Measurements from ENCODE around the gene TFF1. TPM values are rescaled to one million over a fixed set of nuclear protein-coding genes. Genes with fewer than 3 reads are reported as not detected.

Gene TFF1
- total and polyA plus RNA-seq, 2 of the 4 experiments (the other 2 are of a cell fraction): not detected

GRCh38 chr21:42349420-42350317 is 16.7 kb downstream of the TFF1 start:
- no peaks in the 10 kb centered on the region; the same call in 1 of the 2 replicates for H3K9me3 ChIP-seq (ENCODE audit: control insufficient read depth, insufficient read depth, low read length)
- no peak overlapping the region for H2BK5ac ChIP-seq (ENCODE audit: low read depth, low read length, poor library complexity, severe bottlenecking)
- intact Hi-C loops (cut with micrococcal nuclease) (no loop called here), dilution Hi-C loops (cut with HindIII; ENCODE audit: low sequenced_read_pairs, unreplicated experiment) (no loop called here), in situ Hi-C loops (cut with MboI; ENCODE audit: low sequenced_read_pairs) (no loop called here)
- H3K18ac ChIP-seq (ENCODE audit: low read depth, low read length): no peak overlapping the region
- CTCF ChIA-PET: no interaction called here
- BruUV-seq (replicated peaks): no TSS peak
- no peak for DNase-seq
- POLR2A ChIA-PET (ENCODE audit: unreplicated experiment): no interaction called here
- no peaks in the 10 kb centered on the region for H3K36me3 ChIP-seq (ENCODE audit: control insufficient read depth, insufficient read depth, low read length)
- H3K4ac ChIP-seq (ENCODE audit: low read depth, low read length): no peak overlapping the region
- no peaks in the 10 kb centered on the region for H3K9me1 ChIP-seq (ENCODE audit: insufficient read depth, low read length)
- H2AFZ ChIP-seq (replicated peaks; ENCODE audit: low read length, poor library complexity): no peak overlapping the region
- H3K79me1 ChIP-seq (ENCODE audit: low read depth in 1 of 2, low read length in 2 of 2): no peaks in the 10 kb centered on the region
- peaks cover 17% of the 10 kb centered on the region; the same call in 1 of the 2 replicates for H3K27me3 ChIP-seq (ENCODE audit: control insufficient read depth, insufficient read depth, low read length)
- H2BK15ac ChIP-seq (ENCODE audit: low read depth, low read length): no peak overlapping the region
- no peak overlapping the region for H4K91ac ChIP-seq (ENCODE audit: insufficient read depth, low read depth, low read length)
- ATAC-seq (ENCODE audit: low read depth): no peak
- H4K8ac ChIP-seq (ENCODE audit: low read depth in 2 of 2, low read length in 2 of 2): no peak overlapping the region
- no peak overlapping the region for H3K23ac ChIP-seq (ENCODE audit: low read depth, low read length)
- TF ChIP-seq CEBPB (IDR thresholded peaks at IDR 0.05; ENCODE audit: low read depth, low read length) (no peak), POLR2A (IDR thresholded peaks at IDR 0.05; ENCODE audit: low read depth, low read length) (no peak), SMC3 (IDR thresholded peaks at IDR 0.05; ENCODE audit: low read depth, low read length) (no peak), RCOR1 (IDR thresholded peaks at IDR 0.05; ENCODE audit: insufficient replicate concordance, low read length) (no peak), MXI1 (IDR thresholded peaks at IDR 0.05; ENCODE audit: borderline replicate concordance, low read depth, low read length) (no peak), ELK1 (IDR thresholded peaks at IDR 0.05; ENCODE audit: borderline replicate concordance, low read depth, low read length) (no peak), CTCF (conservative IDR thresholded peaks at IDR 0.05; ENCODE audit: low read depth, low read length) (no peak), USF2 (IDR thresholded peaks at IDR 0.05; ENCODE audit: low read depth, low read length) (no peak), RAD21 (IDR thresholded peaks at IDR 0.05; ENCODE audit: low read length) (no peak), MAFK (IDR thresholded peaks at IDR 0.05; ENCODE audit: low read depth, low read length) (no peak)
- no peak overlapping the region for H3K14ac ChIP-seq (replicated peaks; ENCODE audit: low read depth, low read length)
- no peak overlapping the region for H2AK5ac ChIP-seq (ENCODE audit: low read depth, low read length)
- H3K27ac ChIP-seq (ENCODE audit: insufficient read depth, low read length): no peak overlapping the region
- no peaks in the 10 kb centered on the region for H4K20me1 ChIP-seq (ENCODE audit: insufficient read depth, low read length)
- H2BK120ac ChIP-seq (ENCODE audit: low read depth, low read length): no peak overlapping the region
- H3K4me1 ChIP-seq (ENCODE audit: control insufficient read depth, insufficient read depth, low read length): no peaks in the 10 kb centered on the region
- WGBS, 2 experiments (ENCODE audit: extremely low coverage in 2 of 2, insufficient read length in 1 of 2): 80% methylated on average over 1 of the region's 14 CpGs; no CpG with 5 or more reads in 1 of the 2 experiments
- no peak overlapping the region for H3K9ac ChIP-seq (ENCODE audit: low read depth, low read length)
- H4K5ac ChIP-seq (ENCODE audit: low read depth, low read length): no peak overlapping the region
- H2BK20ac ChIP-seq (ENCODE audit: low read depth, low read length): no peak overlapping the region
- H3K56ac ChIP-seq (ENCODE audit: extremely low read depth, insufficient read depth, low read length): no peak overlapping the region
- no peak overlapping the region for H3K4me2 ChIP-seq (ENCODE audit: low read depth, low read length)
- no peak overlapping the region for H3K4me3 ChIP-seq (ENCODE audit: insufficient read depth, low read depth, low read length)
- no peak overlapping the region for H2AK9ac ChIP-seq (replicated peaks; ENCODE audit: low read depth, low read length, poor library complexity)
